Activated CD4-positive, alpha-beta T cell treated with anti-CD3 and anti-CD28 coated beads for 24 hours (primary cell): Measurements from ENCODE around the gene IL17RB.

Experiments
- DNase-seq, 2 donors: peaks; one replicate each; pipeline ENCODE4 v3.0.0-alpha.2; 2020; ENCODE audit warnings: low read depth in 2 of 2

Gene IL17RB

DNA sequence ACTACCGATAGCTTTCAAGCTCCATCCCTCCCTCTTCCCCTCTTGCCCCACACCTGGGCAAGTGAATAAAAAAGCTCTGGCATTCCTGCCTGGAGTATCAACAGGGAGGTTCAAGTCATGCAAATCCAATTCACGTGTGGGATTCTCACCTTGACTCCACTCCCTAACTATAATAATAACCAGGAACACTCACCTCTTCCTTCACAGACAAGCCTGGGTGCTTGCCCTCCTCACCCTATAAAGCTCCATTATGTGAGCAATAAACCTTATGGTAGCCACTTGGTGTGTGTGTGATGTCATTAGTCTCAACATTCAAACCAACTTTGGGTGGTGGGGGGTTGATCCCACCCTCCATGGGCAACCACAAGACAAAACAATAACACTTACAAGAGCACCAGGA, 16.8 kb upstream of the IL17RB start:
- DNase-seq = no peak

DNA sequence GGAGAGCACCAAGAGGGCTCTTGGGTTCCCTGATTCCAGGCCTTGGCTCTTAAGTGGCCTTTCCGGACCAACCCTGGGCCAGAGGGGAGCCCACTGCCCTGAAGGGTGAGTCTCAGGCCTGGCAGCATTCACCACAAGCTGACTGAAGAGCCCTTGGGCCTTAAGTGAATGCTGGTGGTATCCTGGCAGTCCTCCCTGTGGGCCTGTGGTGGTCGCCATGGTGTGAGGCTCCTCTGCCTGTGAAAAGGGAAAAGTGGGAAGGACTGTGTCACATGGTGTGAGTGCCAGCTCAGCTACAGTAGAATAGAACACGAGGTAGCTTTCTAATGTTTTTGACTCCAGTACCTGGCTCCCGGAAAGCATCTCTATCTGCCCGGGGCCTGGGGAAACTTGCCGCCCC, 15.4 kb upstream of the IL17RB start:
- DNase-seq = no peak

DNA sequence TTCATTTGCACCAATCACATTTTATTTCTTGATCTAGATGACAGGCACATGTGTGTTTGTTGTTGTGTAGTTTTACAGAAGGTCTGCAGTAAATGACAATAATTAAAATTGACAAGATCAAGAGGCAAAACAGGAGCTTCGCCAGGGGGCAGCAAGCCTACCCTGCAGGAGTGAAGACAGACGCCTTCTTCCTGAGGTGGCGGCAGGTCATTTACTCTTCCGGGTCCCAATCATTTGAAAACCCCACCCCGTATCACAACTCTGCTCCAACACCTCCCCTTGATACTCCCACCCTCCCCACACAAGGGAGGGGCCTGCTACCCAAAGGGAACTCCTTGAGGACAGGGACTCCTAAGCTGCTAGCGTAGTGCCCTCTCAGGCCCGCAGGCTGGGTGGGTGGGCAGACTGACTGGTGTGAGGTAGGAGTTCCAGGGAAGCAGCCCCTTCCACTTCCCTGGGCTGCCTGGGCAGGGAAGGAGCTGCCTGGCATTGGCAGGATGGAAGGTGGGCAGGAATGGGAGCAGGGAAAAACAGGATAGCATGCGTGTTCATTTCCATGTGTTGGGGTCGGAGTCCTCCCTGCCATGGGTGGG, 13.2 kb upstream of the IL17RB start:
- no peak for DNase-seq

DNA sequence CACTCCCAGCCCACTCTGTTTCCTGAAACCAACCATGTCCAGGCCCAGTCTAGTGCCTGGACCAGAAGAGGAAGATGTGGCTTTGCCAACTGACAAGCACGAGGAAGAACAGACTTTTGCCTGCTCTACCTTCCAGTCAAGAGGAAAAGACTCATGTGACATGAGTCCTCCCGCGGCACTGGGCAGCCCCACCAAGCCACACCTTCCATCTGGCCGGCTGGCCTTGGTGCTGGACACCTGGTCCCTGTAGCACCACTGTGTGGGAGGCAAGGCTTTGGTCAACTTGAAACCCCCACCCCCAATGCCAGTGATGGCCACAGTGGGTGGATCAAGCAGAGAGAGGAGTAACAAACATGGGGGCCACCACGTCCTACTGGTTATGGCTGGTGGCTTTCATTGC, 12.7 kb upstream of the IL17RB start:
- no peak for DNase-seq

- DNase-seq = no peak
Observed at GRCh38 chr3:53834429-53835095, 11.8 kb upstream of the IL17RB start.

- DNase-seq = no peak
Observed at GRCh38 chr3:53835257-53835656, 11.1 kb upstream of the IL17RB start.

DNA sequence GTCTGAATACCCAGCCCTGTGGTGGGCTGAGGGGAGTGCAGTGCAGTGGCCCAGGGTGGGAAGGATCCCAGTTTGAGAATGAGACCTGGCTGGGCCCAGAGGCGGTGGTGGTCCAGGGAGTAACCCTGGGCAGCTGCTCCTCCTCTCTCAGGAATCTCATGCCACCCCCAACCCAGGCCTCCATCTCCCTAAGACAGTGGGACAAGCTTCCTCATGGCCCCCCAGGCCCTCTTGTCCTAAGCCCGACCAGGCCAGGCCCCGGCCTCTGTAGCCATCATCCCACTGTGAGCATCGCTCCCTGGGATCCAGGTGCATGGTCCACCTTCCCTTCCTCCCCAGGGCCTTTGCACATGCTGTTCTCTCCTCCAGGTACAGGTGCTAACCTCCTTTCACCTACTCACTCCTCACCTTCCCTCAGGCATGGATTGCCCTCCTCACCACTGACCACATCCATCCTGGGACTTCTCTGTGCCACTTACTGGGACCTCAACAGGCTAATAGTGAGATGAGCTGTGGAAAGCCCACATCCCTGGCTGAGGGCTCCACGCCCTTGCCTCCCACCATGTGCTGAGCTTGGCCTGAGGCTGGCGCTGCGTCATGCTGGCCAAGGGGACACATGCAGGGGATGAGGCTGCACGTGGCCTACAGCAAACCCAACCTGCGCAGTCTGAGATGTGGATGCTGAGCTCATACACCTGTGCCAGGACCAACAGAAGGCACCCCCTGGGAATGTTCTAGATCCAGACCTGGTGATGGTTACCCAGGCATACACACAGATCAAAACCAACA, 10.1 kb upstream of the IL17RB start:
- DNase-seq = no peak

- DNase-seq = no peak
Observed at GRCh38 chr3:53837331-53837730, 9.0 kb upstream of the IL17RB start.

DNA sequence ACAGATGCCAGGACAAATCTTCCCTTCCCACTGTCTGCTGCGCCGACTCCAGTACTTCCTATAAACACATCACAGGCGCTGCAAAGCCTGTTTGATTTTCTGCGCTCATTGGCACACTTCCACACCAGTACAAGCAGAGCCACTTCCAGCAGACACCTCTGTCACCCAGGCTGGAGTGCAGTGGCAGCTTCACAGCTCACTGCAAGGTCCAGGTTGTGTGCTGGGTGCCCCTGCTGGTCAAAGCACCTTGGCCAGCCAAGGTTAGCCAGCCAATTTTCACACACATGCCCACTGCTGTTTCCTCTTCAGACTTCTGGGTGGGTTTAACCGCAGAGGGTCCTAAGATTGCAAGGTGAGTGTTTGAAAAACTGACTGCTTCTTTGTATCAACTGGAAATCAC, 5.1 kb upstream of the IL17RB start:
- DNase-seq = no peak

DNA sequence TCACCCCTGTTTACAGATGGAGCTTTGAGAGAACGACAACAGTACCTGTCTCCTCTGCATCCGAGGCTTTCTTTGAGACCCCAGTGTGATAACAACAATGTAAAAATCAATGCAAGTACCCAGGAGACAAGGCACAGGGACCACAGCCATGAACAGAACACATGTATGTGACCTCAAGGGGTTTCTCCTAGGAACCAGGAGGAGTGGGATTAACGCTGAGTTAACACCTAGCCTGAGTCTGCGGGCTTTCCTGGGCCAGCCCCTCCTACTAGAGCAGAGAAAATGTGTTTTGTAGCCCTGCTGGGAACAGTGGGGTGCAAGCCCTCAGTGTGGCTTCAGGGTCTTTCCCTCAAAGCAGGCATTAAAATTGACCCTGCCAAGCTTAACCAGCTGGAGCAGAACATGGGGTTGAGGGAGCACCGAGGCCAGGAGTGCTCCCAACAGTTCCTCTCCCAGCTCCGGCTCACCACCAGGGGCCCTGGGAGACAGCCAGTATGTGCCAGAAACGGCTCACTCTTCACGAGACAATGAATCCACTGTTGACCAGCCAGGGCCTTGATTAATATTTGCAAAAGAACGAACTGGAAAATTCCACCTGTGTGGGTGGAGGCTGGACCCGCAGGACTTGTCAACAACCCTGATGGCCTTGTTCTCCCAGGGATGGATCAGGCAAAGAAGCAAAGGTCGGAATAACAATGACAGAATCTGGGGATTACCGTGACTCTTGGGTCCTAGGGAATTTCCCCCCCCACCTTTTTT, 3.8 kb upstream of the IL17RB start:
- no peak for DNase-seq

DNA sequence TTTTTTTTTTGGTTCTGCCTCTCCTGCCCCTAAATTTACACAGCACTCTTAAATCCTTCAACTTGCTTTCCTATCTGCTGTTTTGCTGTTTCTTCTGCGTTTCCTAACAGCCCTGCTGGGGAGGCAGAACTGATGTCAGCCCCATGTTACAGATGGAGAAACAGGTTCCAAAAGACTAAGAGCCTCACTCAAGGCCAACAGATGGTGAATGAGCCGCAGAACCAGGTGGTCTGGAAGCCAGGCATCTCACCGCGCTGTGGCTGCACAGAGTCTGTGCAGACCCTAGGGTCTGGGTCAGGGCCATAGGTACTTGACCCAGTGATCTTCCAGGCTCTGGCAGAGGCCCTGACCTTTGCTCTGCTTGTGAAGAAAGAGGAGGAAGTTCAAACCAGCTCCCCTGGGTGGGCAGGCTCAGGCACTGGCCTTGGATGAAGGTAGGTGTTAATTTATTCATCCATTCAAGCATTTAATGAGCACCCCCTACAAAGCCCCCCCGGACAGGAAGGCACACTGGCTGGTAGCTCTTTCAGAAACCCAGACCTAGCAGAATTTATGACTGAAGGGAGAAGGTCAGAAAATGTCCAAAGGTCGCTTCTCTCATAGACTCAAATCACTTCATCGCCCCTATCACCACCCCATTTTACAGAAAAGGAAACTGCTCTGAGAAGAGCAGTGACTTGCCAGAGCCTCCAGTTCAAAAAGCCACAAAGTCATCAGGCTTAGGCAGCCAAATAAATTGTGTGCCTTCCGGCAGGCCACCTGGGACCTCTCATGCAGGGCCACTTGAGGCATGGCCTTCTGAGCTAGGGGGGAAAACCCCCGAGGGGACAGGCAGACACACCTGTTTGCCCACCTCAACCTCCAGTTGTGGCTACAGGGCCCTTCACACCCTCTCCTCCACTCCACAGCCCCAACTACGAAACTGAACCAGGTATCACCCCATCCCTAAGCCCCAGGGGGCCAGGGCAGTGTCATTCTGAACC, 2.9 kb upstream of the IL17RB start:
- no peak for DNase-seq

DNA sequence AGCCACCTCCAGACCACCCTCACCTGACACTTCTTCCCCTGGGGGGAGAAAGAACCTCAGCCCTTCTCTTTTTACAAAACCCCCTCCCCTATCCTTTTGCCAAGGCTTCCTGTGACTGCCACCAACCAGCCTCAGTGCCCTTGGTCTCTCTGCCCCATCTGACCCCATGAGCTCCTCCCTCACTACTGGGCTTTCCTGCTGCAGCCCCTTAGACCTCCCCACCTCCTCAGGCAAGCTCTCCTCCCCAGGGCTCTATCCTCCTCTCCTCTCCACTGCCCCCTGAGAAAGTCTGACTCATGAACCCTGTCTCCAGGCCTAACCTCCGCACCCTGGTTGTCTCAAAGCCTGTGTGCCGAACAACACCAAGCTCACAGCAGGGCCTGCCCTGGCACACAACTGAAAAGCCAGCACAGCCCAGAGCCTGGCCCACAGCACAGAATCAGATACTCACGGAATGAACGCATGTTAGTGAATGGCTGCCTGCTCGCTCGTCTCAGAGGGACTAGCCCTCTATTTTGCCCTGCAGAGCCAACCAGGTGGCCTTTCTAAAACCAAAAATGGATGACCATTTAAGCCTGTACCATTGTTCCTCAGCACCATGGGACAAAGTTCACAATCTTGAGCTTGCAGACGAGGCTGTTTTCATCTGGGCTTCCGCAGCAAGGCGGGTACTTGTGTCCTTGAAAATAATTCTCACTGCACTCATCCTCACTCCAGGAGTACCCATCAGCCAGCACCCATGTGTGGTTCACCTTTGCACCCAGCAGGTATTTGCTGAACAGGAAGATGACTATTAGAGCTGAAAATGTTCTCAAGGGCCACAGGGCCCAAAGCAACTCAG, 1.9 kb upstream of the IL17RB start:
- no peak for DNase-seq

- DNase-seq = no peak
Observed at GRCh38 chr3:53845103-53845880, 1.1 kb upstream of the IL17RB start.

DNA sequence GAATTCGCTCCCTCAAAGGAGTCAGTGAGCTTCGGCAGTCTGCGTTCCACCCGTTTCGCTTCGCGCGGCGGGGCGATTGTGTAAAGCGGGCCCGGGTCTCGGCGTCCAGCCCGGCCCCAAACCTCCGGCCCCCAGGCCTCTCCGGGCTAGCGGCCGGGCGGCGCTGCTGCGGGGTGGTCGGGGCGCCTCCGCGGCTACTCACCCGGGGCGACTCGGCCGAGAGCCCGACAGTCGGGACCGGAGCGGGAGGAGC, 561 bp upstream of the IL17RB start:
- no peak for DNase-seq

- DNase-seq = no peak
Observed at GRCh38 chr3:53846851-53847155, 435 bp downstream of the IL17RB start.

GRCh38 chr3:53849916-53850315, 3.5 kb downstream of the IL17RB start:
- DNase-seq = no peak

DNA sequence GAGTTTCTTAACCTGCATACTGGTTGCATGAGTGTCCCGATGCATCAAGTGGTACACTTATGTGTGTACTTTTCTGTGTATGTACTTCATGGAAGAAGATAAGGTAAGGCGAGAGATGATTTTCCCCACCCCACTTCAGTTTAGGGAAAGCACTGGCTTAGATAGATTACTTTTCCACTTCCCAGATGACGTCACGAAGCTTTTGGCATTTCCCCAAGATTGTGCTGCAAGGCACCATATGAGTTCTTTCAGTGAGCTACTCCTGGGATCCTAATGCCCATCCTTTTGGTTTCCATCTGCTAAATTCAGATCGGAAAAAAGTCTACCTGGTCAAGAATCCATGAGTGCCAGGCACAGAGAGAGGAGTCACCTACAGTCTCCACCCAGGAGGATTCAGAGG, 4.5 kb downstream of the IL17RB start:
- no peak for DNase-seq

GRCh38 chr3:53856964-53857363, 10.6 kb downstream of the IL17RB start:
- no peak for DNase-seq

DNA sequence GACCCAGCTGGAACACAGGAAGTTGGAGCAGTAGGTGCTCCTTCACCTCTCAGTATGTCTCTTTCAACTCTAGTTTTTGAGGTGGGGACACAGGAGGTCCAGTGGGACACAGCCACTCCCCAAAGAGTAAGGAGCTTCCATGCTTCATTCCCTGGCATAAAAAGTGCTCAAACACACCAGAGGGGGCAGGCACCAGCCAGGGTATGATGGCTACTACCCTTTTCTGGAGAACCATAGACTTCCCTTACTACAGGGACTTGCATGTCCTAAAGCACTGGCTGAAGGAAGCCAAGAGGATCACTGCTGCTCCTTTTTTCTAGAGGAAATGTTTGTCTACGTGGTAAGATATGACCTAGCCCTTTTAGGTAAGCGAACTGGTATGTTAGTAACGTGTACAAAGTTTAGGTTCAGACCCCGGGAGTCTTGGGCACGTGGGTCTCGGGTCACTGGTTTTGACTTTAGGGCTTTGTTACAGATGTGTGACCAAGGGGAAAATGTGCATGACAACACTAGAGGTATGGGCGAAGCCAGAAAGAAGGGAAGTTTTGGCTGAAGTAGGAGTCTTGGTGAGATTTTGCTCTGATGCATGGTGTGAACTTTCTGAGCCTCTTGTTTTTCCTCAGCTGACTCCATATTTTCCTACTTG, 11.9 kb downstream of the IL17RB start:
- no peak for DNase-seq

DNA sequence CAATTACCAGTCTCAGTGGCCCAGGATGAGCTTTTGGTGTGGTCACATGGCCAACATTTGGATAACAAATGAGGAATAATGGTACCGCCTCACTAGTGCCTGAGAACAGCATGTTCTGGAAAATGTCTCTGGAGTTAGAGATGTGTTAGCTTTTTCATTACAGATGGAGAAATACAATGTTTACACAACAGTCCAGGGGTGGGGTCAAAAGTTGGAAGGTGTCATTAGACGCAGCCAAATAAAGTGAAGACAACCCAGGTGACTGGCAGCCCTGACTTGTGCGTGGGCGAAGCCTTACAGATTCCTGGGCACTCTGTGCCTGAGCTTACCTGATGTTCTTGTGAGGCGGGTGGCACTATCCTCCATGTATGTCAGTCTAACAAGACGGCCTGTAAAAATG, 12.8 kb downstream of the IL17RB start:
- DNase-seq = no peak
